GM11168 (cell line): ENCODE data around the gene KCNC2.

Experiments used
- in situ Hi-C: fragments of 300-500 bp; cut with MboI; formaldehyde crosslinking; loops from one replicate; pipeline ENCODE4 v1.12.0; 2022; ENCODE audit warnings: low sequenced_read_pairs; ENCODE audit not compliant: unreplicated experiment

KCNC2 gene

DNA sequence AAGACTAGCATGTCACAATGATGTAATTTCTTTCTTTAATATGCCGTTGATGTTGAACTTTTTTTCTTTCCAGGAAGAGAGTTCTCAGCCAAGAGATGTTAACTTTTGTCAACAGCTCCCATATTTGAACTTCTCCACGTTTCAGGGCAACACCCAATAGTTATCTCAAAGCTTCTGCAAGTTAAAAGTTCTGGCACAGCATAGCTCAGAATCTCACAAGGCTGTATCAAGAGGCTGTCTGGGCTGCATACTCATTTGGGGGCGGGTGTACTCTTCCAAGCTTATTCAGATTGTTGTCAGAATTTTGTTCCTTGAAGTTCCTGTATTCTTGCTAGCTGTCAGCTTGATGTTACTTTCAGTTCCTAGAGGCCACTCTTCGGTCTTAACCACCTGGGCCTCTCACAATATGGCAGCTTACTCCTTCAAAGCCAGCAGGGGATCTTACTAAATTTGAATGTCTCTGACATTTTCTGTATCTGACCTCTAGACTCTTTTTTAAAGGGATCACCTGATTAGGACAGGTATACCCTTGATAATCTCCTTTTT, 38.9 kb downstream of the KCNC2 start:
- in situ Hi-C loops, result no loop called here

DNA sequence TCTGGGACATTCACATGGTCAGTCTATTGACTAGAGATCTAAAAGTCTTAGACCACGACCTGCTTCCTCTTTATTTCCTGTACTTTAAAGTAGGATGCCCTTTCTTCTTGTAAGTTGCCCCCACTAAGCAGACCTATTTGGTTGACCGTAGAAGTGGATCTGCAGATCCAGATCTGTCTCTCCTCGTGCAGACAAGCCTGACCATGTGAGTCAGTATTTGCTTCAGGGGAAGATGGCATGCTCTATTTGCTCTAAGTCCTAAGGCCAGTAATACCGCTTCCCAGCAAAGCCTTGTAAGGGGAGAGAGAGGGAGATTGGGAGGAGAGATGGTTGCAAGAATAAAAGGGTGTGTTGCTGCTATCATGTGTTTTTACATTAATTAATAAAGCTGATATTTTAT, 46.8 kb downstream of the KCNC2 start:
- in situ Hi-C loops, result no loop called here

DNA sequence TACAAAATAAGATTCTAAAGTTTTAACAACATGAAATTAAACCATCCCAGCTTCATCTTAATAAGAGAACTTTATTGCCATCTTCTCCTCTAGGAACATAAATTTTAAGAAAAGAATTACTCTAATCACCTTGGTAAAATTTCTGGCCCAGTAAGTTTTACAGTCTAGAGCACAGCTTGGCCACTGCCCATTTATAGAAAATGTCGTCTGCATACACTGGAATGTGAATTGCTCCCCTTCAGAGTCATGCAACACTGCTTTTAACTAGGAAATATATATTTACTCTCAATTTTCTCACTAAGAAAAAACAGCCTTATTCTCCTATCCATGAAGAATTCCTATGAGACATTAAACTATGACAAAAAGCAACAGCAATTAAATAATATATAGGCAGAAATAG, 48.2 kb downstream of the KCNC2 start:
- in situ Hi-C loops, result no loop called here

GRCh38 chr12:75157385-75157784, 52.3 kb downstream of the KCNC2 start:
- in situ Hi-C loops, result no loop called here

- in situ Hi-C loops, result no loop called here
These were observed 53.7 kb downstream of the KCNC2 start for GRCh38 chr12:75155962-75156361.

GRCh38 chr12:75154388-75154787, 55.3 kb downstream of the KCNC2 start:
- in situ Hi-C loops, result no loop called here

- in situ Hi-C loops, result no loop called here
These were observed 70.4 kb downstream of the KCNC2 start for GRCh38 chr12:75139196-75139595.

GRCh38 chr12:75137896-75138295, 71.7 kb downstream of the KCNC2 start:
- in situ Hi-C loops, result no loop called here

GRCh38 chr12:75135026-75135425, 74.6 kb downstream of the KCNC2 start:
- in situ Hi-C loops, result no loop called here

DNA sequence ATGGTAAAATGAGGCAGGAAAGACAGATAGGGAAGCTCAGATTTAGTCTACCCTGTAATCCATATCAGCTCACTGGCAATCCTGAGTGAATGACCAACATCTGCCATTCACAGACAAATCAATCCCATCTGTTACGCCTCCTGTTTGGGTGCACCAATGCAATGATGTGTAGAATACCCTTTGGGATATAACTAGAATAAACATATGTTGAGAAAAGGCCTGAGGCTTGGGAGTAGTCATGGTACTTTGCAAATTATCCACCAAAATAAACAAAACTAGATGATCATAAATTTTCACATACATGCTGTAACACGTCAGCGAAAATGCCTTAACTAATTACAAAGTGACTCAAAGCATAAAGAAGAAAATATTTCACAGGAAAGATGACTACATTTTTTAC, 78.8 kb downstream of the KCNC2 start:
- in situ Hi-C loops, result no loop called here

DNA sequence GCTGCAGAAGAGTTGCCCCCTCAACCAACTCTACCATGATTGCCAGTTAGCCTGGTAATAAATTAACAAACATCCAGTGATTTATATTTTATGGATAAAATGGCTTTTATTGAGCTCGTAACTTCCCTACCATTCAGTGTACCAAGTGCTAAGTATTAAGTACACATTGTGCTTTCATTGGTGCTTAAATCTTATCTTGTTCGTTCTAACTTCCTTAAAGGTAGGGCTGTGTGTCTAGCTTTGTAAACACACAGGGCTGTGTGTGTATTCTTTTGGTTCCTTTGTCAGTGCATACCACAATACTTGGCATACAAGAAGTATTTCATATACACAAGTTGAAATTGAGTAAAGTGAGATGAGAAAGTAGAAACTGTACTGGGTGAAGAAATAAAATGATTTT, 80.4 kb downstream of the KCNC2 start:
- in situ Hi-C loops, result no loop called here

DNA sequence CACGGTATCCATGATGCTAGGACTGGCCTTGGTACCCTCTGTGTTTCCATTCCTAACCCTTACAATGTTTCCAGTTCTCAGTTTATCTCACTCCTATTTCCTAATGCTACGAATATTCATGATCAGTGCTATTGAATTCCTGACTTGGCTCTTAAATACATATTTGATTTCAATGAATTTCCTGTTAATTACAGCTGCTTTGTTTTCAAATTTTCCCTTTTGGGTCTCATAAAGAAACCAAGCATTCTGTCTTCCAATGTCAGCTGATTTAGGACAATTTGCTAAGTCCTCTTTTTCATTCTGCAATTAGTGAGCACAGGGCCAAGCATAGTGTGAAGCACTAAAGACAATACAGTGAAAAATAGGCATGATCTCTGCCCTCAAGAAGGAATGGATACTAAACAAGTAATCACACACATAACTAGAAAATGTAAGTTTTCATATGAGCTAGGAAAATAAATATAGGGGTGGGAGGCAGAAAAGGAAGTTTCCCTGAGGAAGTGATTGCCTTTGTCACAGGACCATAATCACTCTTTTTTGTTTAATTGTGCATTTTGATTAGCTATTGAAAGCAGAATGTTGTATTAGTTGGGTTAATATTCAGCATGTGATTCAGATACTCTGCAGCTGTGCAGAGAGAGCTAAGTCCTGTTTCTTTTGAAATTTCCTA, 88.5 kb downstream of the KCNC2 start:
- in situ Hi-C loops, result no loop called here

GRCh38 chr12:75120311-75120711, 89.3 kb downstream of the KCNC2 start:
- in situ Hi-C loops, result no loop called here

DNA sequence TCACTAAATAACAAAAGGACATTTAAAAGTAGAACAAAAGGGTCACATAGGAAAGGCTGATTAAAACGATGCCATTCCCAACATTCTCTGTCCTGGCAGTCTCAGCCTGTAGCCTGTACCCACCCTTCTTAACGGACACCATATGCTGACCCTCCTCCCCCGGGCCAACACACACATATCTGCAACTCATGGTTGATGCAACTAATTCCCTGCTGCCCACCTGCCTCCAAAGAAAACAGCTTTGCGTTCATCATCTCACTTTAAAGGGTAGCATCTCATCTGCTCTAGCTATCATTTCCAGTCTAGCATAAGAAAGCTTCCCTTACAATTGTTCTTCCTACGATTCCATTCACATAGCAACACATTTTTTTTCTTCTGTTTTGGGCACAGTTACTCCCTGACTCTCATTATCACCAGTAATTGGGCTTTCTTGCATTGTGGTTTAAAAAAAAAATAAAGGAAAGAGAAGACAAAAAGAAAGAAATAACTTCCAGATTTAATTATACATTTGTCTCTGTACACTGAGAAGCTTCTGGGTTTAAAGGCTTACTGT, 92.9 kb downstream of the KCNC2 start:
- in situ Hi-C loops, result no loop called here

- in situ Hi-C loops, result no loop called here
These were observed 93.9 kb downstream of the KCNC2 start for GRCh38 chr12:75115748-75116147.

DNA sequence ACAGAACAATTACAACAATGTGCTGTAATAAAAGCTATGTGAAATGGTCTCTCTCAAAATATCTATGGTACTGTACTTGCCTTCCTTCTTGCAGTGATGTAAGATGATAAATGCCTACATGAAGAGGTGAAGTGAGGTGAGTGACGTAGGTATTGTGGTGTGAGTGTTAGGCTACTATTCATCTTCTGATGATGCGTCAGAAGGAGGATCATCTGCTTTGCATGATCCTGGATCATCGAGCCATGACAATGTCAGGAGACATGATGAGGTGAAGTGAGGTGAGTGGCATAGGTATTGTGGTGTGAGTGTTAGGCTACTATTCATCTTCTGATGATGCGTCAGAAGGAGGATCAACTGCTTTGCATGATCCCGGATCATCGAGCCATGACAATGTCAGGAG, 105.8 kb downstream of the KCNC2 start:
- in situ Hi-C loops, result no loop called here

GRCh38 chr12:75101781-75102180, 107.9 kb downstream of the KCNC2 start:
- in situ Hi-C loops, result no loop called here

GRCh38 chr12:75099210-75099609, 110.4 kb downstream of the KCNC2 start:
- in situ Hi-C loops, result no loop called here

DNA sequence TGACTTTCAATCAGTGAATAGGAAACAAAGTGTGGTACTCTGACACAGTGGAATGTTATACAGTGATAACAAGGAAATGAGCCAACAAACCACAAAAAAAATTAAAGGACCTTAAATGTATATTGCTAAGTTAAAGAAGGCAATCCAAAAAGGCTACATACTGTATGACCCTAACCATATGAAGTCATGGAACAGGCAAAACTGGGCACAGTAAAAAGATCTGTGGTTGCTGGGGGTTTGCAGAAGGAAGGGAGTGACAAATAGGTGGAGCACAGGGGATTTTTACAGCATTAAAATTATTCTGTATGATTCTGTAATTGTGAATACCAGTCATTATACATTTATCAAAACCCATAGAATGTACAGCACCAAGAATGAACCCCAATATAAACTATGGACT, 112.6 kb downstream of the KCNC2 start:
- in situ Hi-C loops, result no loop called here

DNA sequence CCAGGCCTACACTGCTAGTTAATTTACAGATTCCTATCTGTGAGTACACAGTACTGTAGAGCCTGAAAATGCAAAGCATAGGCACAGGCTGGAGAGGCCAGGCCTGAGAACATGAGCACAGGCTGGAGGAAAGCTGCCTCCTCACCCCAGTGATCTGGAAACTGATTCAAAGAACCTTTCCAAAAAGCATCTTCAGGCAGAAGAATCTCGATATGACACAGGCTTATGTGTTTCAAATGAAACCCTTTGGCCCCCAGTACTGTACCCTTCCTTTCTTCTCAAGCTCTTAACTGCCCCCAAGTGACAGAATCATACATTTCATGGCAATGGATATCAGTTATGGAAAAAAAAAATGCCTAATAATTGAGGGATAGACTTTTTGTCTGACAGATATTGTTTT, 122.0 kb downstream of the KCNC2 start:
- in situ Hi-C loops, result no loop called here

DNA sequence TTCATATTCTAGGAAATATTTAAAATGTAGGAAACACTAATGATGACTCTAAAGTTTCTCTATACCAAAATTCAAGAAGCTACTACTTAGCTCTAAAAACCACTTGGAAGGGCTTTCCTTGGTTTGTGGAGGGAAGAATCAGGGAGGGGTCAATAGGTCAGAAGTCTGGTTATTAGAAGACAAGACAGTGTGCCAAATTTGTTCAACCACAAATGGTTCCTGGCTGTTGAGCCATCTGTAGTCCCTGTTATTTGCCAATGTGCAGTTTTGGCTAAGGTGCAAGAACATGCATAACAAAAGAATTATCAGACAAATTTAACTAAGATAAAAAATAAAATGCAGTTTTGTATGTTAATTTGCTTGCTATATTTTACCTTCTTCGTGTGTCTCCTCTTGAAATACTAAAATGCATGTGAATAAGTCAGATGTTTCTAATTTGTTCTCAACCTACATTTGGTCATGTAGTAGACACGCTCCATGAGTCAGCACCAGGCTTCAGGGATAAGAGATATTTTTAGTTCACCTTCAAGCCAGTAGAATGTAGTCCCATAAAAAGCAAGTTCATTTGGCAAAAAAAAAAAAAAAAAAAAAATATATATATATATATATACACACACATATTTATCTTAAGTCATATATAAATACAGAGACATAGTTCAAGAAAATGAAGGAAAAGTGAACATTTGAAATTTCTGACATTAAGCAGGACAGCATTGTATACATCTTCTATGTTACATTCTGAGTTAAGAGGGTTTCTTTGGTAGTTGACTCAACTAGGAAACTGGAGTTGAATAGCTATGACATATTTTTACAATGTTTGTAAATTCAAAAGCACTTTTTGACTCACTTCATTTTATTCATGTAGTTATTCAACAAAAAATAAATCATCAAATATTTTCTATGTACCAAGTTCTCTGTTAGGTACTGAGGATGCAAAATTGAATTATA, 123.3 kb downstream of the KCNC2 start:
- in situ Hi-C loops, result no loop called here
